Right atrium auricular region (tissue), 2 donors: ENCODE data around the gene FAM217A. TPM values are rescaled to one million over a fixed set of nuclear protein-coding genes. Genes with fewer than 3 reads are reported as not detected.

ENCODE experiments used
- DNase-seq: peaks from one replicate; pipeline ENCODE4 v3.0.0-alpha.2; 2019; ENCODE audit warnings: low spot score
- H3K27ac ChIP-seq, 2 donors: fragments of 200-600 bp; sonication (generic); 1 replicate in 1 of 2; 2 replicates in 1 of 2; pipeline ENCODE4 v1.5.1; 2016 to 2019
- H3K27me3 ChIP-seq, 2 donors: fragments of 200-600 bp; sonication (generic); one replicate each; pipeline versions ENCODE4 v1.5.1 to v1.6.0; 2017 to 2019
- H3K36me3 ChIP-seq: fragments of 200-600 bp; sonication (generic); one replicate; pipeline ENCODE4 v1.5.1; 2016
- H3K4me1 ChIP-seq, 2 donors: fragments of 200-600 bp; sonication (generic); one replicate each; pipeline versions ENCODE4 v1.5.1 to v1.6.0; 2017 to 2019
- H3K4me3 ChIP-seq, 2 donors: fragments of 200-600 bp; sonication (generic); 1 replicate in 1 of 2; 2 replicates in 1 of 2; pipeline ENCODE4 v1.5.1; 2017 to 2019; ENCODE audit warnings: mild to moderate bottlenecking in 1 of 2, moderate library complexity in 1 of 2
- H3K9me3 ChIP-seq, 2 donors: fragments of 200-600 bp; sonication (generic); one replicate each; pipeline ENCODE4 v1.5.1; 2019
- CTCF ChIP-seq, 2 donors: fragments of 200-600 bp; sonication (generic); IDR thresholded peaks; one replicate each; pipeline ENCODE4 v1.5.1; 2019; ENCODE audit warnings: antibody characterized with exemption in 2 of 2
- total RNA-seq, 2 donors: library from RNA; depleted of rRNA; stranded (reverse); fragments of >200 nt; gene quantifications; one replicate each; pipeline ENCODE4 v1.1.0, GENCODE V29; 2016

FAM217A gene
- total RNA-seq, 2 donors from 2014 or later: not detected

- no peak overlapping the region for H3K27ac ChIP-seq
- TF ChIP-seq CTCF (IDR thresholded peaks at IDR 0.05): no peak
- peaks cover 16% of the 10 kb centered on the region for H3K36me3 ChIP-seq
- H3K4me3 ChIP-seq: no peak overlapping the region
- H3K9me3 ChIP-seq: no peaks in the 10 kb centered on the region
- H3K27me3 ChIP-seq: no peaks in the 10 kb centered on the region
- DNase-seq: no peak
- H3K4me1 ChIP-seq: peaks cover 0 to 40% of the 10 kb centered on the region in 2 donors
Measured at GRCh38 chr6:4028051-4028450, 50.9 kb downstream of the FAM217A start.

GRCh38 chr6:4025681-4026080, 53.3 kb downstream of the FAM217A start:
- TF ChIP-seq CTCF (IDR thresholded peaks at IDR 0.05): no peak
- no peaks in the 10 kb centered on the region for H3K36me3 ChIP-seq
- no peak overlapping the region for H3K4me3 ChIP-seq
- no peaks in the 10 kb centered on the region for H3K27me3 ChIP-seq
- H3K9me3 ChIP-seq: no peaks in the 10 kb centered on the region
- peaks cover 0 to 50% of the 10 kb centered on the region in 2 donors for H3K4me1 ChIP-seq
- H3K27ac ChIP-seq: no peak overlapping the region
- no peak for DNase-seq

GRCh38 chr6:4023240-4023639, 55.7 kb downstream of the FAM217A start:
- H3K4me3 ChIP-seq: no peak overlapping the region
- H3K27ac ChIP-seq: no peak overlapping the region

GRCh38 chr6:4021854-4022695, 56.9 kb downstream of the FAM217A start:
- Histone ChIP-seq H3K36me3 (no peaks in the 10 kb centered on the region), H3K27me3 (no peaks in the 10 kb centered on the region), H3K4me3 (peak overlapping the region; percentile 87 to 95), H3K27ac (peak overlapping the region; percentile 97 to 98), H3K4me1 (peaks cover 0 to 60% of the 10 kb centered on the region in 2 donors), H3K9me3 (no peaks in the 10 kb centered on the region)
- no peak for DNase-seq
- TF ChIP-seq CTCF (IDR thresholded peaks at IDR 0.05): no peak

More at GRCh38 chr6:4023240-4023639, 55.7 kb downstream of the FAM217A start:
- peaks cover 0 to 58% of the 10 kb centered on the region in 2 donors for H3K4me1 ChIP-seq
- no peaks in the 10 kb centered on the region for H3K36me3 ChIP-seq
- DNase-seq: no peak
- no peaks in the 10 kb centered on the region for H3K27me3 ChIP-seq
- TF ChIP-seq CTCF (IDR thresholded peaks at IDR 0.05): no peak
- H3K9me3 ChIP-seq: no peaks in the 10 kb centered on the region

GRCh38 chr6:4021133-4021853, 57.6 kb downstream of the FAM217A start:
- peak; percentile 21 to 57 for TF ChIP-seq CTCF (IDR thresholded peaks at IDR 0.05)
- H3K9me3 ChIP-seq: no peaks in the 10 kb centered on the region
- H3K4me1 ChIP-seq: peaks cover 0 to 59% of the 10 kb centered on the region in 2 donors
- H3K4me3 ChIP-seq: peak overlapping the region; percentile 87 to 95
- DNase-seq: peak; percentile 96
- H3K27me3 ChIP-seq: no peaks in the 10 kb centered on the region
- no peaks in the 10 kb centered on the region for H3K36me3 ChIP-seq
- peak overlapping the region; percentile 97 to 98 for H3K27ac ChIP-seq
